GM12873 (cell line): ENCODE data around the gene GPA33.

Experiments
- CTCF ChIP-seq: IDR thresholded peaks from 2 replicates; pipeline ENCODE4 v1.5.1; 2012; ENCODE audit warnings: low read depth, mild to moderate bottlenecking, moderate library complexity, low read length, control low read depth; ENCODE audit not compliant: insufficient read depth; ENCODE audit errors: missing control alignments

The GPA33 gene

GRCh38 chr1:167090314-167090942, at the start of gene GPA33:
GPA33 (minus strand) TSS chr1:167090377; CDS start chr1:167090287, 90 bp downstream.
- TF ChIP-seq CTCF: no peak

- TF ChIP-seq CTCF: no peak
Observed at GRCh38 chr1:167138703-167139102, 48.5 kb upstream of the GPA33 start.

GRCh38 chr1:167137793-167138510, 47.8 kb upstream of the GPA33 start:
- no peak for TF ChIP-seq CTCF

GRCh38 chr1:167137332-167137781, 47.2 kb upstream of the GPA33 start:
- TF ChIP-seq CTCF: no peak

DNA sequence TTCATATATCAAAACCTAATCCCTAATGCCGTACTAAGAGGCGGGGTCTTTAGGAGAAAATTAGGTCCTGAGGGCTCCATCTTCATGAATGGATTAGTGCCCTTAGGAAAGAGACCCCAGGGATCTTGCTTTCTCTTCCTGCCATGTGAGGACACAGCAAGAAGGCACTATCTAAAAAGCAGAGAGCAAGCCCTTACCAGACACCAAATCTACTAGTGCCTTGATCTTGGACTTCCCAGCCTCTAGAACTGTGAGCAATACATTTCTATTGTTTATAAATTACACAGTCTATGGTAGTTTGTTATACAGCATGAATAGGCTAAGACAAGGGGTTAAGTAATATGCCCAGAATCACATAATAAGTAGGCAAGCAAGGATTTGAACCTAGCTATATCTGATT, 46.6 kb upstream of the GPA33 start:
- no peak for TF ChIP-seq CTCF

DNA sequence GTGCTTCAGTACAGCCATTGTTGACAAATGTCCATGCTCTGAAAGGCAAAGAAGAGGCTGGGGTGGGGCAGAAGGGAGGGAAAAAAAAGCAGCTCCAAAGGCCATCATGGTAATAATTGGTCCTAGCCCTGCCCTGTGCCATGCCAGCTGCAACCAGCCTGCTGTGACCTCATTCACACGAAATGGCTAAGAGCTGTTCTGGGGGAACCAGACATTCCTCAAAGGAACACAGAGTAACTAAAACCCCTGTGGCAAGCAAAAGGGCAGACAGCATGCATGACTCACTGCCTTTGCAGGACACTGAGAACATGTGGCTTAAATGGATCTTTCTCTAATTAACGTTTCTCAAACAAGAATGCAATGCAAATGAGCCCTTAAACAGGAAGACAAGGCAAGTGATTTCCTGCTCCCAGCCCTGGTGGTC, 46.0 kb upstream of the GPA33 start:
- TF ChIP-seq CTCF: no peak

GRCh38 chr1:167135281-167135840, 45.2 kb upstream of the GPA33 start:
- no peak for TF ChIP-seq CTCF
